ENCODE results near the gene APOL3.
"Not testable (repeated sequence)": the region's sequence is repeated elsewhere in the genome, so short reads cannot be mapped to it uniquely, and the experiment has no call there.

The APOL3 gene

DNA sequence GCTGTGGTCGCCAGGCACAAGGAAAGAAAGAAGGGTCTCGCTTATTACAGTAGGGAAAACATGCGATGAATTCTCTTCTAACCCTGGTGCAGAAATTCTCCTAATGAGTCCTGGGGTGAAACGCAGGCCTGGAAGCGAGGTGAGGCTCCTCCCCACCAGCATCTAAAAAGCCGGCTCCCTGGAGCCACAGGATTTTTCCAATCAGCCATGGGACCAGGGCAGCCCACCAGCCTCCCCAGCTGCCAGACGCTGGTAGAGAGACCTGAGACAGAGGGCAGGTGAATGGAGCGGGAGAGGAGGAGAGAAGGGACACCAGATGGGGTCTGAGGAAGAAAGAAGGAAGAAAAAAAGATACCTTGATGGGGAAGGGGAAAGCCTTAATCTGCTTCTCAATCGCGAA, 28.6 kb downstream of the APOL3 start:
- DNase-seq: no peak

DNA sequence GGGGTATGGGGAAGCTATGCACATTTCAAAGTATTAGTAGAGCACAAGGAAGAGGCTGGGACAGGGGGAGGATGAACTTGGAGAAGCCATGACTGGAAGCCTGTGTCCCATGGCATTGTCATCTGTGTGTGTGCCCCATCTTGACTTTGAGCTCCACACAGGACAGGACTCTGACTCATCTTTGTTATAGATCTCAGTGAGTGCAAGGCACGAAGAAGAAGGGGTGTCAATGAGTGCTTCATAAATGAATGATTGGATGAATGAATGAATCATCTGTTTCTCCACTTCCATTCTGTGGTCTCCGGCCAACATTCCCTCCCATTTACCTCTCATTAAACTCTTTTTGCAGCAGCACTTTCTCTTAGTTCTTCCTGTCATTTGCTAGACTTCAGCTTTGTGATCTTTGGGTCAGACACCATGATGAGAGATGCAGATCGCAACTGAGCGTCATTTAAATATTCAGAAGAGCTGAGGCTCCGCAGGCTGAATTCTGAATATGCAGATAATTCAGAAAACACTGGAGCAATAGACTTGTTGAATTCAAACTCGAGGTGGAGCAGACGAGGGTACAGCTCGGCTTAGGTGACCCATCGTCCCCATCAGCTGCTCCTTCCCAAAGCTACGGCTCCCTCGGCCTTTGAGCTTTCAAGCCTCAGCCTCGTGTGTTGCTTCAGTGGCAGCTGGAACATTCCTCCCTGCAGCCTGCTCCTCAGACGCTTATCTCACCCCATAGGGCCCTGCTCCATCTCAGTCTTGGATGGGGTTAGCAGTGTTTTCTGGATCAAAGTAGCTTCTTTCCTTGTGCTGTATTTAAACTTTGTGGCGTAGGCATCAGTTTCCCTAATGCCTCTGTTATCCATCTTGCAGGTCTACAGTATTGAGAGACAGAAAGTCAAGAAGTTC, 30.8 kb downstream of the APOL3 start:
- DNase-seq: no peak

DNA sequence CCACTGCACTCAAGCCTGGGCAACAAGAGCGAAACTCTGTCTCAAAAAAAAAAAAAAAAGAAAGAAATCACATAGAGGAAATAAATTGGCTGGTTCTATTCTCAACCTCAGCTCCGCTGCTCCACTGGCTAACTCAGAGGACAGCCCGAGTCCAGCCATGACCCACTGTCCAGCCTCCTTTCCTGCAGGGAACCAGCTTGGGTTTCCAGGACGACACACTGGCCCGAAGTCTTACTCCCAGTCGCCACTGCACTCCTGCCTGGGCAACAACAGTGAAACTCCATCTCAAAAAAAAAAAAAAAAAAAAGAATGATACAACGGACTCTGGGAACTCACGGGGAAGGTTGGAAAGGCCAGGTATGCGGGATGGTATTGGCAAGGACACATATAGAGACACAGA, 31.5 kb downstream of the APOL3 start:
- DNase-seq: no peak

DNA sequence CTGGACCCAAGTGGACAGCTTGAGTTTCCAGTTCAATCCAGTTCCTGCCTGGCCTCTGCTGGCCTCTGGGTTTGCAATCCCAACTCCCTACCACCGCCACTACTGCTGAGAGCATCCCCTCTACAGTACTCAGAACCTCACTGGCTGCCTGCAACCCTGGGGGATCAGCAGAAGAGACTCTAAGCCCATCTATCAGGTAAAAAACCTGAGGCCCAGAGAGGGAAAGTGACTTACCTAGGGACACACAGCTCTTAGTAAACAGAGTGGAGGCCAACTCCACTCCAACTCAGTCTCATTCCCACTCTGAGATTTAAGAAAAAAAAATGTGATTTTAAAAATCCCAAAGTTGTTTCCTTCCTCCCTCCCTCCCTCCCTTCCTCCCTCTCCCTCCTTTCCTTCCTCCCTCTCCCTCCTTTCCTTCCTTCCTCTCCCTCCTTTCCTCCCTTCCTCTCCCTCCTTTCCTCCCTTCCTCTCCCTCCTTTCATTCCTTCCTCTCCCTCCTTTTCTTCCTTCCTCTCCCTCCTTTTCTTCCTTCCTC, 34.5 kb downstream of the APOL3 start:
- no peak for DNase-seq

DNA sequence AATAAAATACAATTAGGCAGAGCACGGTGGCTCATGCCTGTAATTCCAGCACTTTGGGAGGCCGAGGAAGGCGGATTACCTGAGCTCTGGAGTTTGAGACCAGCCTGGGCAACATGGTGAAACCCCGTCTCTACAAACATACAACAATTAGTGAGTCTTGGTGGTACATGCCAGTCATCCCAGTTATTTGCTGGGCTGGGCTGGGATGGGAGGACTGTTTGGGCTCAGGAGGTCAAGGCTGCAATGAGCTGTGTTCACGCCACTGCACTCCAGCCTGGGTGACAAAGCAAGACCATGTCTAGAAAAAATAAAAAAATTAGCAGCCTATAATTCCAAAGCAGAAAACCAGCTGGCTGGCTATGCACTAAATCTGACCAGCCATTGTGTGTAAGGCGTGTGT, 35.1 kb downstream of the APOL3 start:
- no peak for DNase-seq

DNA sequence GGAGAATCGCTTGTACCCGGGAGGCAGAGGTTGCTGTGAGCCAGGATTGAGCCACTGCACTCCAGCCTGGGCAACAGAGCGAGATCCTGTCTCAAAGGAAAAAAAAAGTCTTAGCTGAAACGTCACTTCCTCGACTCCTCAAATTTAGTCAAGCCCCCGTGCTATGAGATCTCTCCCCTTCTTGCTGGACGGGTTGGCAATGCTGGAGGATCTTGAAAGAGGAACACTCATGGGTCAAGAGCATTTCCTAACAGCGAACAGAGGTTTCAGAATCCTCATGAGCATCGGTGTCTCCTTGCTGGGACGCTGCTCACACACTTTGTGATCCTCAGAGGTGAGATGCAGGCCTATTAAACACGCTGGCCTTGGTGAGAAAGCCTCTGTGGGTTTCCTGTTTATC, 35.9 kb downstream of the APOL3 start:
- no peak for DNase-seq

DNA sequence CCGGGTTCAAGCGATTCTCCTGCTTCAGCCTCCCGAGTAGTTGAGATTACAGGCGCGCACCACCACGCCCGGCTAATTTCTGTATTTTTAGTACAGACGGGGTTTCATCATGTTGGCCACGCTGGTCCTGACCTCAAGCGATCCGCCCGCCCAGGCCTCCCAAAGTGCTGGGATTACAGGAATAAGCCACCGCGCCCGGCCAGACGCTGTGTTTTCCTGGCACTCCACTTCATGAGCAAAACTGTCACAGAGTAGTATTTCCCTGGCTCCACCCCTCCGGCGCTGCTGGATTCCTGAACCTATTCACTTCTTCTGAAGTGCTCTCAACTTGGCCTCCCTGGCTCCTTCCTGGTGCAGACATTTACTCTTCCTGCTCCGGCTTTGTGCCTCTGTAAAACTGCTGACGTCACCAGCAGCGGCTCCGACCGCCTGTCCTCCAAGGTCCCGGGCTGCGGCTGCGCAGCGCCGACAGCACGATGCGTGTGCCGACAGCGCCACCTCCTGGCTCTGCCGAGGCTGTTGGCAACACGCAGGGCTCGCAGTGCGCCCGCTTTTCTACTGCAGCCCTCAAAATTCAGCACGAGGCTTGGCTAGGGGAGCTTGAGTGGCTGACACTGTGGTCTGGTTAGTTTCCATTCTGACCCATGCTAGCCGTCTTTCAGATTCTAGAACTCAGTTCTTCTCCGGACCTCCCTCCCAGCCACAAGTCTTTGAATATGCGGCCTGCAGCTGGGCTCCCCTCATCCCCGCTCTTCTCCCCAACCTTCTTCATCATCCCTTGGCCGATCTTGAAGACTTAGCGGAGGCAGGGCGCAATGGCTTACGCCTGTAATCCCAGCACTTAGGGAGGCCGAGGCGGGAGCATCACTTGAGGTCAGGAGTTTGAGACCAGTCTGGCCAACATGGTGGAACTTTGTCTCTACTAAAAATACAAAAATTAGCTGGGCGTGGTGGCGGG, 36.6 kb downstream of the APOL3 start:
- DNase-seq: peak; percentile 89 to 90

DNA sequence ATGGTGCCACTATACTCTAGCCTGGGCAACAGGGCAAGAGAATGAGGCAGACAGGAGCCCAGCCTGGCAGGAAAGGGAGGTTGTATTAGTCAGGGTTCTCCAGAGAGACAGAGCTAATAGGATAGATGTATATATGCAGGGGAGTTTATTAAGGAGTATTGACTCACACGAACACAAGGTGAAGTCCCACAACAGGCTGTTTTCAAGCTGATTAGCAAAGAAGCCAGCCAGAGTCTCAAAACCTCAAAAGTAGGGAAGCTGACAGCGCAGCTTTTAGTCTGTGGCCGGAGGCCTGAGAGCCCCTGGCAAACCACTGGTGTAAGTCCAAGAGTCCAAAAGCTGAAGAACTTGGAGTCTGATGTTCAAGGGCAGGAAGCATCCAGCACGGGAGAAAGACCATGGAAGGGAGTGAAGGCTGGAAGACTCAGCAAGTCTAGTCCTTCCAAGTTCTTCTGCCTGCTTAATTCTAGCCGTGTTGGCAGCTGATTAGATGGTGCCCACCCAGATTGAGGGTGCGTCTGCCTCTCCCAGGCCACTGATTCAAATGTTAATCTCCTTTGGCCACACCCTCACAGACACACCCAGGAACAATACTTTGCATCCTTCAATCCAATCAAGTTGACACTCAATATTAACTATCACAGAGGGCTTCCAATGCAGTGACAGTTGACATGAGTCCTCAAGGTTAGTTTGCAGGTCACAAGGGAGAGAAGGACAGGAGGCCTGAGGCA, 39.8 kb downstream of the APOL3 start:
- not testable (repeated sequence) for DNase-seq

DNA sequence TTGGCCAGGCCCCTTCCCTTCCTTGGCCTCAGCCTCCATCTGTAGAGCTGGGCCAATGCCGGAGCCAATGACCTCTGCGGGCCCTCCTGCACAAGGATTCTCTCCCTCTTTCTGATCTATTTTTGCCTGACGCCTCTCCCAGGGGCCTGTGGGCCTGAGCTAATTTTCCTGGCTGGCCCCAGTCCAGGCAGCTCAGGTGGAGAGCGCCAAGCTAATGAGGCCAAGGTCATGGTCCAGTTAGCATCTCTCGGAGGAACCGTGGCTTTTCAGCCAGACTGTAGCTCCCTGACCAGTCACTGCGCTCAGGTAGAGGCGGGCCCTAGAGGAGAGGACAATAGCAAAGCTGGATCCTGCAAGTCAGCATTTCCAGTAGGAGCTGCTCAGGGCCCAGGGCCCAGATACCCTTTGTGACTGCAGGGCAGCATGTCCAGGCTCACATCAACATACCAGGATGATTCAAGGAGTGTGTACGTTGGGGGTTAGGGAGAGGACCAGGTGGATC, 43.5 kb downstream of the APOL3 start:
- no peak for DNase-seq

DNA sequence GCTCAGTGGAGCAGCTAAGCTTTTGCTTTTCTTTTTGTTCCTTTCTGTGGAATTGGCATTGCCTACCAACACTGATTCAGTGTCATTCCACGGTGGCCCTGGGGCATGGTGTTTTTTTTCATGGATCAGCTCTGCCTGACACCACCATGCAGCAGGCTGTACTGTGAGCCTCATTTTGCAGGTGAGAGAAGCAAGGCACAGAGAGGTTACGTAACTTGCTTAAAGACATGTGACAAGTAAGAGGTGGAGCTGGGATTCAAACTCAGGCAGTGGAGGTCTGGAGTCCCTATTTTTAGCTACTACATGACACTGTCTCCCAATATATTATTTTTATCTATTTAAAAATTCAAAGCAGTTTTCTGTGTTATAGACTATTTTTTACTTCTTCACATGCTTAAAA, 44.4 kb downstream of the APOL3 start:
- DNase-seq: no peak

DNA sequence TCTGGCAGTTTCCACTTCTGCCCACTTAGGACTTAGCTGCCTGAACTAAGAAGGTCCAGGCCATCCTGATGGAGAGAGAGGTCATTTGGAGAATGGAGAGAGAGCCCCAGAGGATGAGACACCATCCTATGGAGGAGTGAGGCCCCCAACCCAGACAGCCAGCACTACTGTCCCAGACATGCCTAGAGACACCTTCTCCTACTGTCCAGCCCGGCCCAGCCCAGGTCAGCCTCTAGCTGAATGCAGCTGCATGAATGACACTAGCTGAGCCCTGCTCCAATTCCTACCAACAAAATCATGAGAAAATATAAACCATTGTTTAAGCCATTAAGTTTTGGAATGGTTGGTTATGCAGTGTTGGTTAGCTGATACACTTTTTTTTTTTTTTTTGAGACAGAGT, 47.4 kb downstream of the APOL3 start:
- DNase-seq: no peak

DNA sequence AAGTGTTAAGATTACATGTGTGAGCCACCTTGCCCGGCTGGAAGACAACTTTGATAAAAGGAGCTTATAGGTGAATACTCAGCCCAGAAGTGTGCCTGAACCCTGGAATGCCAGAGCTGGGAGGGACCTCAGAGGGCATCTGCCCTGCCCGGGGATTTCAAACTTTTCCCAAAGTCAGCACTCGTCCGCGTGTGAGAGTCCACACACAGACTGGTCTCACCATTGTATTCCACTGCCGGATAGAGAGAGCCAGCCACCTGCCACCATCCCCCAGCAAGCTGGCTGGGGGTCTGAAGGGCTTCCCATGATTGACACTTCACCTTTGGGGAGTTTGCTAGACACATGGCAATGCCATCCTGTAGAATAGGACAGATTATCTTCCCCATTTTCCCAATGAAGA, 49.2 kb downstream of the APOL3 start:
- no peak for DNase-seq

DNA sequence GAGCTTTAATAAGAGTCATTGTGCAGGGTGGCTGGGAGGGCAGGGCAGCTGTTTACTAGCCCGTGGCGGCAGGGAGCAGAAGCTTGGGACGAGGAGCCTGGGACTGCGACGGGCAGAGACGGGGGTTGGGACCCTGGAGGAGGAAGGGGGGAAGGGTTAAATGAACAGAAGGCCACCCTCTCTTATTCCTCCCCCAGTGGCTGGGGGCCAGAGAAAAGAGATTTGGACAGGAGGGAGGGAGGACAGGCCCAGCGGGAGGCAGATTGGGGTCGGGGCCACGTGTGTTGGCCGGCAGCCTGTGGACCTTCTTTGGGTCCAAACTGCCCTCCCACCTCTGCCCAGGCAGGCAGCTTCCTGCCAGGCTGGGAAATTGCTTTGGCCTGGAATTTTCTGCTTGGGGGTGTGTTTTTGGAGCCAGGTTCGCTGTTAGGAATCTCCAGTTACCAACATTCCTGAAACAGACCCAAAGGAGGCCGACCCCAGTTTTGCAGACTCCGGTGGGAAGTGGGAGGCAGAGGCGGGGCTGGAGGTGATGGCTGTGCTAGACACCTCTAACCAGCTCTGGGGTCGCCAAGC, 50.2 kb downstream of the APOL3 start:
- DNase-seq: no peak

DNA sequence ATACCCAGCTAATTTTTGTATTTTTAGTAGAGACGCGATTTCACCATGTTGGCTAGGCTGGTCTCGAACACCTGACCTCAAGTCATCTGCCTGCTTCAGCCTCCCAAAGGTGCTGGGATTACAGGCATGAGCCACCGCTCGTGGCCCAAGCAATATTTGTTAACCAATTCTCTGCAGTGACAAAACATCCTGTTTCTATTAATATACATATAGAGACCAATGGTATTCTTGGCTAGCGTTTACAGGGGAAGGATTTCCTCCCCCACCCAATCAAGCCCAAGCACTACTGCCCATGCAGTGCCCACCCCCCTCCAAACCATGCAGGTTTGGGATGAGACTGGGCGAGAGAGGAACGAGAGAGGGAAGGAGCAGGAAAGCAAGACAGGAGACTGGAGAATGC, 53.1 kb downstream of the APOL3 start:
- no peak for DNase-seq

DNA sequence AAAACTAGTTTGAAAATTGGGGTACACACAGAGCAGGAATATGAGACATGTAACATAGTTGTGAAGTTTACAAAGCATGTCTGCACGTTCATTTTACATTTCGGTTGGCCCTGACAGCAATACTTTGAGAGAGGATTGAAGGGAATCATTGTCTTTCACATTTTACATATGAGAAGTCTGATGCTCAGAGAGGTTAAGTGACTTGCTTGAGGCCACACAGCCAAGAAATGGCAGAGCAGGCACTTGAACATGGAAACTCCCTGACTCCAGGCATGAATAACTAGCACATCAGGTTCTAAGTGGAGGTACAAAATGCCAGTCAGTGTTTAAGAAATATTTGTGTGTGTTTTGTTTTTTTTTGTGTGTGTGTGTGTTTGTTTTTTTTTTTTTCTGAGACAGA, 53.6 kb downstream of the APOL3 start:
- DNase-seq: no peak

DNA sequence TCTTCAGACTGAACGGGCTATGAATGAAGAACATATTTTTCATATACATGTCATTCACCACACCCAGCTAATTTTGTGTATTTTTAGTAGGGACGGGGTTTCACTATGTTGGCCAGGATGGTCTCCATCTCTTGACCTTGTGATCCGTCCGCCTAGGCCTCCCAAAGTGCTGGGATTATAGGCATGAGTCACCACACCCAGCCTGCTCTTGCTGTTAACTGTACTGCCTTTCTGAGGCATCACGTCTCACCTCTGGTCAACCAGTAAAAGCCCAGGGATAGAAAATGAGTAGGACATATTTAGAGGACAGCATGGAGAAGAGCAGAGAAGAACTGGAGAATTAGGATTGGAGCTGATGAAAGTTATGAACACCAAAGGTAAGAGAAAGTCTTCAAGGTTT, 55.6 kb downstream of the APOL3 start:
- DNase-seq: no peak

DNA sequence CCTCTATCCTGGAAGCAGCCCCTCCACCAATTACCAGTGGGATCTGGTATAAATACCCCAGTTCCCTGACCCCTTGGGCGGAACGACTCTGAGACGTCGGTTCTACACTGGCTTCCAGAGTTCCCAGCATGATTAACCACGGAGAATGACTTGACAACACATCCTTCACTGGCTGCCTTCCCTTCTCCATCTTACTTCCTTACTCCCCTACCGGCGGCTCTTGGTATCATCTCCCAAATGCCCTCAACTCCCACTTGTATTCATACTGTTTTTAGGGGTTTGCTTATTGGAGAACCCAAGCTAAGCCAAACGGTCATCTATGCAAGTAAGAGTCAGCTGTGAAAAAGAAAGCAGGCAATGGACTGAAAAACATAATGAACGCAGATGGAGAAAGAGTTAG, 56.1 kb downstream of the APOL3 start:
- no peak for DNase-seq

DNA sequence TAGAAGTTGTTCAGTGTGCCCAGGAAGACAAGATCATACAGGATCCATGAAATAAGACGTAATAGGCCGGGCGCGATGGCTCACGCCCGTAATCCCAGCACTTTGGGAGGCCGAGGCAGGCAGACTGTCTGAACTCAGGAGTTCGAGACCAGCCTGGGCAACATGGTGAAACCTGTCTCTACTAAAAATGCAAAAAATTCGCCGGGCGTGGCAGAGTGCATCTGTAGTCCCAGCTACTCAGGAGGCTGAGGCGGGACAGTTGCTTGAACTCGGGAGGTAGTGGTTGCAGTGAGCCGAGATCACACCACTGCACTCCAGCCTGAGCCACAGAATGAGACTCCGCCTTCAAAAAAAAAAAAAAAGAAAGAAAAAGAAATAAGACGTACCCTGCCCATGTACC, 56.7 kb downstream of the APOL3 start:
- no peak for DNase-seq

DNA sequence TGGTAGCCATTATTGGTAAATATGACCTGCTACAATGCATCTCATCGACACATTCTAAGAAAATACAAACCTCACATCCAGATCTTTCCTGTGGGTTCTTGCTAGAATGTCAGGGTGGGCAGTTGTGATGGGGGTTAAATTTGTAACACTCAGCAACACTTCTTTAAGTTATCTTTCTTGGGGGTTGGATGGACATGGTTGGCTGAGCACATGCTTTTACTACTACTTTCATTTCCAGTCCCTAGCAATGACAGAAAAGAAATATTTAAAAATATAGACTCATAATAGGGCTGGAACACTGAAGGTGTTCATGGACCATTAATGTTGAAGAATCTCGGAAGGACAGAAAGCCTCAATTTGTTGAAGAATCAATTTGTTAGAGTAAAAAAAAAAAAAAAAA, 57.6 kb downstream of the APOL3 start:
- DNase-seq: no peak

DNA sequence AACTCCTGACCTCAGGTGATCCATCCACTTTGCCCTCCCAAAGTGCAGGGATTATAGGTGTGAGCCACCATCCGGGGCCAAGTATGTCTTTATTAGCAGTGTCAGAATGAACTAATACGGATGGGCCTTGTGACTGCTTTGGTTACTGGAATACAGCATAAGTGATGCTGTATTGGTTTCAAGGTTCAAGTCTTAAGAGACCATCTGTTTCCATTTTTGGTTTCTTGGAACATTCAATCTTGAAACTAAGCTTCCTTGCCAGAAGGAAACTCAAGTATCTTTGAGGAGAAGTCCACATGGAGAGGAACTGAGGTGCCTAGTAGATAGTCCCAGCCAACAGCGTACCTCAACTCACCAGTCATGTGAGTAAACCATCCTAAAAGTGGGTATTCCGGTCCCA, 58.8 kb downstream of the APOL3 start:
- DNase-seq: no peak

DNA sequence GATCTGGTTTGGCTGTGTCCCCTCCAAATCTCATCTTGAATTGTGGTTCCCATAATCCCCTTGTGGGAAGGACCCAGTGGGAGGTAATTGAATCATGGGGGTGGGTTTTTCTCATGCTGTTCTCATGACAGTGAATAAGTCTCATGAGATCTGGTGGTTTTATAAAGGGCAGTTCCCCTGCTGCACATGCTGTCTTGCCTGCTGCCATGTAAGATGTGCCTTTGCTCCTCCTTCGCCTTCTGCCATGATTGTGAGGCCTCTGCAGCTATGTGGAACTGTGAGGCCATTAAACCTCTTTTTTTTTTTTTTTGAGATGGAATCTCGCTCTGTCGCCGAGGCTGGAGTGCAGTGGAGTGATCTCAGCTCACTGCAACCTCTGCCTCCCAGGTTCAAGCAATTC, 59.6 kb downstream of the APOL3 start:
- DNase-seq: not testable (repeated sequence)

DNA sequence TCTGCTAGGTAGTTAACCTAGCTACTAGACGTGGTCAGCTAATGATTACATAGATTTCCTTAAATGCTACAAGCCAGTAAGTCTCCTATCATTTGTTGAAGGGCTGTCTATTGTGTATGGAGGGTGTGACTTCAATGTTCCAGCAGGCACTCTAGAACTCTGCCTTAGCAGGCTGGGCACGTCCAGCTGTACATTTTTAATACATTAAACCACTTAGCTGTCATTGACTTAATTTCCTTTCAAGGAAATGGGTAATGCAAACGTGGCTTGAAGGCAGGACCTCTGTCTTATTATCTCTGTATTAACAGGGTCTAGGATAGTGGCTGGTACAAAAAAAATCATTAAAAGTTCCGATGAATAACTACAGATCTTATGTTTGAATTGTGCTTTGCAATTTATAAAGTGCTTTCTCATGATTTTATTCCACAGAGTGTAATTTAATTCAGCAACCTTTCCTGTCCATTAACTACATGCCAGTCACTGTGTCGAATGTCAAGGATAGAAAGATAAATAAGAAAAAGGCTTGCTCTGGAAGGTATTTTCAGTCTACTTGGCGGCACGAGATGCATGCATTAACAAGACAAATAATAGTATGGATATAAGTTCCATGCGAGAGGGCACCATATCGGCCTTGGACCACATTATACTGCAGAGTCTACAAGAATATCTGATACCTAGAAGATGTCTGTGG, 60.3 kb downstream of the APOL3 start:
- DNase-seq: no peak
